Neural progenitor cell (in vitro differentiated cells): ENCODE results near the gene LILRA5. TPM values are rescaled to one million over a fixed set of nuclear protein-coding genes. Genes with fewer than 3 reads are reported as not detected.

Experiments
- DNase-seq: peaks from one replicate; pipeline ENCODE4 v3.0.0-alpha.2; 2016; ENCODE audit warnings: low spot score
- H2AFZ ChIP-seq: fragments of 200-600 bp; sonication (generic); replicated peaks from 2 replicates; pipeline ENCODE4 v1.6.1; 2016; ENCODE audit warnings: antibody characterized with exemption
- H3F3A ChIP-seq: fragments of 200-600 bp; sonication (generic); 2 replicates; pipeline ENCODE4 v1.6.1; 2016; ENCODE audit warnings: antibody characterized with exemption, low read depth
- H3K27ac ChIP-seq: fragments of 200-600 bp; sonication (generic); 2 replicates; pipeline ENCODE4 v1.5.1; 2016; ENCODE audit warnings: mild to moderate bottlenecking
- H3K27me3 ChIP-seq: fragments of 200-600 bp; sonication (generic); 2 replicates; pipeline ENCODE4 v1.6.1; 2016; ENCODE audit warnings: mild to moderate bottlenecking, moderate library complexity
- H3K36me3 ChIP-seq: fragments of 200-600 bp; sonication (generic); 2 replicates; pipeline ENCODE4 v1.5.1; 2016
- H3K4me1 ChIP-seq: fragments of 200-600 bp; sonication (generic); 2 replicates; pipeline ENCODE4 v1.6.1; 2016; ENCODE audit warnings: mixed run types
- H3K4me2 ChIP-seq: fragments of 200-600 bp; sonication (generic); 2 replicates; pipeline ENCODE4 v1.6.1; 2016
- H3K4me3 ChIP-seq: fragments of 200-600 bp; sonication (generic); 2 replicates; pipeline ENCODE4 v1.5.1; 2016
- H3K79me2 ChIP-seq: fragments of 200-600 bp; sonication (generic); 2 replicates; pipeline ENCODE4 v1.6.1; 2016; ENCODE audit warnings: low read depth
- H3K9ac ChIP-seq: fragments of 200-600 bp; sonication (generic); 2 replicates; pipeline ENCODE4 v1.6.1; 2016
- H3K9me3 ChIP-seq: fragments of 200-600 bp; sonication (generic); 2 replicates; pipeline ENCODE4 v1.5.1; 2016; ENCODE audit warnings: low read depth
- H4K20me1 ChIP-seq: fragments of 200-600 bp; sonication (generic); 2 replicates; pipeline ENCODE4 v1.6.1; 2016; ENCODE audit warnings: low read depth
- H3K27ac Mint-ChIP-seq: 3 replicates; pipeline ENCODE4 v1.8.0; 2021; ENCODE audit warnings: mixed read lengths
- H3K27me3 Mint-ChIP-seq: 2 replicates; pipeline ENCODE4 v1.8.0; 2022; ENCODE audit warnings: low read depth, mild to moderate bottlenecking, inconsistent platforms, moderate library complexity, mixed read lengths; ENCODE audit not compliant: insufficient read depth
- H3K36me3 Mint-ChIP-seq: 3 replicates; pipeline ENCODE4 v1.8.0; 2021; ENCODE audit warnings: mixed read lengths
- H3K4me1 Mint-ChIP-seq: 3 replicates; pipeline ENCODE4 v1.8.0; 2021; ENCODE audit warnings: mixed read lengths
- H3K4me3 Mint-ChIP-seq: 3 replicates; pipeline ENCODE4 v1.8.0; 2021; ENCODE audit warnings: mild to moderate bottlenecking, moderate library complexity, mixed read lengths
- H3K9me3 Mint-ChIP-seq: 3 replicates; pipeline ENCODE4 v1.8.0; 2020; ENCODE audit warnings: mixed read lengths
- EZH2 ChIP-seq: fragments of 200-600 bp; sonication (generic); IDR thresholded peaks from 2 replicates; pipeline ENCODE4 v1.6.1; 2017; ENCODE audit warnings: antibody characterized with exemption, mild to moderate bottlenecking, moderate library complexity
- EZH2phosphoT487 ChIP-seq: fragments of 200-600 bp; sonication (generic); IDR thresholded peaks from 2 replicates; pipeline ENCODE4 v1.6.1; 2017; ENCODE audit warnings: antibody characterized with exemption
- total RNA-seq: library from RNA; depleted of rRNA; stranded (reverse); fragments of >200 nt; gene quantifications from 2 replicates; pipeline ENCODE4 v1.2.3, GENCODE V29; 2015; ENCODE audit warnings: low replicate concordance
- TF ChIP-seq, protein P1 (sequence below): fragments of 200-600 bp; sonication (generic); IDR thresholded peaks from 2 replicates; pipeline ENCODE4 v1.5.1; 2017; ENCODE audit warnings: antibody characterized with exemption, mild to moderate bottlenecking

LILRA5 gene
- total RNA-seq, 1 donor from 2014 or later = not detected

DNA sequence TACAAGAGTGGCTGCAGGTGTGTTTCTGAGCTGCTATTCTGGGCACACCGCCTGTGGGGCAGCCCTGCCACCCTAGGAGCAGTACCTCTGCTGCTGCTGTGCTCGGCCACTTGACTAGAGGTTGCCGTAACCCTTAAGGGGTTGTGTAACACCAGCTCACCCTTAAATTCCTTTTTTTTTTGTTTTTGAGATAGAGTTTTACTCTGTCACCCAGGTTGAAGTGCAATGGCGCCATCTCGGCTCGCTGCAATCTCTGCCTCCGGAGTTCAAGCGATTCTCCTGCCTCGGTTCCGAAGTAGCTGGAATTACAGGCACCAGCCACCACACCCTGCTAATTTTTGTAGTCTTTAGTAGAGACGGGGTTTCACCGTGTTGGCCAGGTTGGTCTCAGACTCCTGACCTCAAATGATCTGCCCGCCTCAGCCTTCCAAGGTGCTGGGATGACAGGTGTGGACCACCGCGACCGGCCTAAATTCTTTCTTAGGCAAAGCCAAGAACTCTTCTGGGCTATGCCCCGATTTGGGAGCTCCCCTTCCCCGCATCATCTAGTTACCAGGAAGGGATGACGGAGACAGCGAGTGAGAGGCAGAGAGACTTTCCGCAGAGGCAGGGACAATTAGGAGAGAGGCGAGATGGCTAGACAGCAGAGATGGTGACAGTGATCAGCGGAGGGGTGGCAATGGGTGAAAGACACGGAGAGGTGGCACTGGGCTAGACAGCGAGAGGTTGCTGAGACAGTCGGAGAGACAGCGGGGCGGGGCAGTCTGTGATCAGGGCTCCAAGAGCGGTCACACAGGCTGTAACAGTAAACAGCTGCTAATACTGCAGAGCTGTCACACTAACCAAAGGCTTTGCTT, 4.4 kb upstream of the LILRA5 start:
- no peak overlapping the region for H2AFZ ChIP-seq
- no peaks in the 10 kb centered on the region for H4K20me1 ChIP-seq
- Mint-ChIP-seq H3K27ac (no peak overlapping the region), H3K36me3 (no peaks in the 10 kb centered on the region), H3K27me3 (peaks cover 10% of the 10 kb centered on the region), H3K9me3 (peaks cover 14% of the 10 kb centered on the region), H3K4me1 (no peaks in the 10 kb centered on the region), H3K4me3 (no peak overlapping the region)
- H3K9ac ChIP-seq = no peak overlapping the region
- no peaks in the 10 kb centered on the region for H3K9me3 ChIP-seq
- no peaks in the 10 kb centered on the region for H3K4me1 ChIP-seq
- no peak for TF ChIP-seq EZH2
- TF ChIP-seq, protein P1, sequence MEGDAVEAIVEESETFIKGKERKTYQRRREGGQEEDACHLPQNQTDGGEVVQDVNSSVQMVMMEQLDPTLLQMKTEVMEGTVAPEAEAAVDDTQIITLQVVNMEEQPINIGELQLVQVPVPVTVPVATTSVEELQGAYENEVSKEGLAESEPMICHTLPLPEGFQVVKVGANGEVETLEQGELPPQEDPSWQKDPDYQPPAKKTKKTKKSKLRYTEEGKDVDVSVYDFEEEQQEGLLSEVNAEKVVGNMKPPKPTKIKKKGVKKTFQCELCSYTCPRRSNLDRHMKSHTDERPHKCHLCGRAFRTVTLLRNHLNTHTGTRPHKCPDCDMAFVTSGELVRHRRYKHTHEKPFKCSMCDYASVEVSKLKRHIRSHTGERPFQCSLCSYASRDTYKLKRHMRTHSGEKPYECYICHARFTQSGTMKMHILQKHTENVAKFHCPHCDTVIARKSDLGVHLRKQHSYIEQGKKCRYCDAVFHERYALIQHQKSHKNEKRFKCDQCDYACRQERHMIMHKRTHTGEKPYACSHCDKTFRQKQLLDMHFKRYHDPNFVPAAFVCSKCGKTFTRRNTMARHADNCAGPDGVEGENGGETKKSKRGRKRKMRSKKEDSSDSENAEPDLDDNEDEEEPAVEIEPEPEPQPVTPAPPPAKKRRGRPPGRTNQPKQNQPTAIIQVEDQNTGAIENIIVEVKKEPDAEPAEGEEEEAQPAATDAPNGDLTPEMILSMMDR = no peak
- no peak for TF ChIP-seq EZH2phosphoT487
- no peak for DNase-seq
- no peak overlapping the region for H3K27ac ChIP-seq
- no peaks in the 10 kb centered on the region for H3K79me2 ChIP-seq
- no peaks in the 10 kb centered on the region for H3K36me3 ChIP-seq
- no peaks in the 10 kb centered on the region for H3F3A ChIP-seq
- H3K4me3 ChIP-seq = no peak overlapping the region
- H3K4me2 ChIP-seq = no peak overlapping the region
- H3K27me3 ChIP-seq = no peaks in the 10 kb centered on the region

DNA sequence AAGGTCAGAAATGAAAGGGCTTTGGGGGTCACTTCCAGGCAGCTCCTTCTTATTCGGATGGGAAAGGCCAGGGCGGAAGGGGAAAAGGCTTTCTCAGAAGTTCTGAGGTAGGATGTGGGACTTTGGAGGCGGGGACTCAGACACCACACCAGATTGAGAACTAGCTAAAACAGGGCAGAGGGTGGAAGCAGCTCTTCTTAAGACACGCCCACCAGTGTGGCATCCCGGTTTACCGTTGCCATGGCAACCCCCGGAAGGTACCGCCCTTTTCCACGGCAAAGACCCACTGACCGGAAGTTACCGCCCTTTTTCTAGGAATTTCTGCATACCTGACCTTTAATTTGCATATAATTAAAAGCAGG, 3.8 kb upstream of the LILRA5 start:
- Mint-ChIP-seq H3K9me3 (peaks cover 8% of the 10 kb centered on the region), H3K4me3 (no peak overlapping the region), H3K27ac (no peak overlapping the region), H3K36me3 (no peaks in the 10 kb centered on the region), H3K27me3 (peaks cover 4% of the 10 kb centered on the region), H3K4me1 (no peaks in the 10 kb centered on the region)
- no peaks in the 10 kb centered on the region for H3K27me3 ChIP-seq
- H3K36me3 ChIP-seq = no peaks in the 10 kb centered on the region
- no peaks in the 10 kb centered on the region for H3F3A ChIP-seq
- no peak overlapping the region for H3K4me2 ChIP-seq
- no peaks in the 10 kb centered on the region for H3K4me1 ChIP-seq
- H3K4me3 ChIP-seq = no peak overlapping the region
- TF ChIP-seq EZH2 = no peak
- TF ChIP-seq EZH2phosphoT487 = no peak
- TF ChIP-seq, protein P1 = no peak
- H3K79me2 ChIP-seq = no peaks in the 10 kb centered on the region
- H4K20me1 ChIP-seq = no peaks in the 10 kb centered on the region
- H3K9me3 ChIP-seq = no peaks in the 10 kb centered on the region
- H3K27ac ChIP-seq = no peak overlapping the region
- DNase-seq = peak; percentile 24
- H3K9ac ChIP-seq = no peak overlapping the region
- H2AFZ ChIP-seq = no peak overlapping the region

DNA sequence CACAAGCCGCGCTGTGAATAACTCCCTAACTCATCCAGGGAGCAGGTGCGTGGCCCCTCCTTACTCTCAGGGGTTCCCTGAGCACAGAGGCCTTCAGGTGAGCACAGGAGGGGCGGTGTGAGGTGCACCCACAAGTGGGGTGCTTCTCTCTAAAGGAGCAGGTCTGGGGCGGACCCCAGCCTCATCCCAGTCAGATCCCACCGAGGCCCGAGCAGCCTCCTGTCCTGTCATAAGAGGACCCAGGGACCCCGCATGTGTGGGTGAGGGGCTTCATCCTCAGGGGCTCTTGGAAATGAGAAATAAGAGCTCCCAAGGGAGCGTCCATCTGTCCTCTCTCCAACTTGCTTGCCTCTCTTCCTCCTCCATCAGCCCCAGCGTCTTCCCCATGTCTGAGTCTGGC, 3.0 kb upstream of the LILRA5 start:
- H3K9ac ChIP-seq = no peak overlapping the region

More for the DNA sequence above, 3.0 kb upstream of the LILRA5 start:
- Histone ChIP-seq H3K36me3 (no peaks in the 10 kb centered on the region), H3K27ac (no peak overlapping the region), H2AFZ (no peak overlapping the region), H3K4me2 (no peak overlapping the region), H3K4me1 (no peaks in the 10 kb centered on the region), H4K20me1 (no peaks in the 10 kb centered on the region), H3F3A (no peaks in the 10 kb centered on the region), H3K9me3 (no peaks in the 10 kb centered on the region), H3K4me3 (no peak overlapping the region), H3K79me2 (no peaks in the 10 kb centered on the region), H3K27me3 (no peaks in the 10 kb centered on the region)
- DNase-seq = no peak
- Mint-ChIP-seq H3K27ac (no peak overlapping the region), H3K27me3 (peaks cover 2% of the 10 kb centered on the region), H3K4me1 (no peaks in the 10 kb centered on the region), H3K36me3 (no peaks in the 10 kb centered on the region), H3K4me3 (no peak overlapping the region), H3K9me3 (peaks cover 2% of the 10 kb centered on the region)
- TF ChIP-seq, protein P1 = no peak
